ENCODE measurements around the gene ICAM2. TPM values are rescaled to one million over a fixed set of nuclear protein-coding genes. Genes with fewer than 3 reads are reported as not detected.
A peak's percentile ranks its signal among the peaks of the same experiment; 100 is the strongest.

Gene ICAM2
- total and polyA plus RNA-seq, 2 donors (not counting 3 experiments of a cell fraction or from before 2014, with no cell fraction given) = 586 to 2,377 TPM

DNA sequence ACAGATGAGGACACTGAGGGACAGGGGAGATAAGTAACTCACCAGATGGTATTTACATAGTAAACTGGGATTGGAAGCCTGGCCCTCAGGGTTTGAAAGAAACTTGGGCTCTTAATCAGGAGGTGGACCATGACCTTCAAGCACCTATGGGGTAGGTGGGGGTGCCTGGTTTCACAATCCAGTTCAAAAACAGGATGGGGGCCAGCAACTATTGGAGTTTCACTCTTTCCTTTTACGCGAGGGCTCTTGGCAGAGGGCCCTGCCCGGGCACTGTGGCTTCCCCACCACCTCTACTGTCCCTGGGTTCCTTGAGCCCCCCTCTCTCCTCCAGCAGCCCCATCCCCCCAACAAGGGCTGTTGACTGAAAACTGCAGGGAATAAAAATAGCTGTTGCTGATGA is 33.6 kb downstream of the ICAM2 start:
- dilution Hi-C loops (cut with MboI; ENCODE audit: extremely low pct_ligation_motif_present, low sequenced_read_pairs) = no loop called here
- POLR2A ChIA-PET = no interaction called here
- no peak overlapping the region for H3K4me2 ChIP-seq (ENCODE audit: insufficient read depth, low read length)

More for the DNA sequence above, 33.6 kb downstream of the ICAM2 start:
- FAIRE-seq (no peak), DNase-seq (ENCODE audit: low read depth, low spot score) (peak; percentile 63)
- H3K27ac ChIP-seq (ENCODE audit: insufficient read depth, low read depth, low read length) = no peak overlapping the region
- no peak overlapping the region for H3K9ac ChIP-seq (replicated peaks; ENCODE audit: extremely low read depth, insufficient read depth, low read length)
- H3K4me1 ChIP-seq (ENCODE audit: control insufficient read depth, extremely low read depth, insufficient read depth, low read length) = peaks cover 21% of the 10 kb centered on the region
- H2AFZ ChIP-seq (ENCODE audit: low read depth, low read length) = no peak overlapping the region
- no peaks in the 10 kb centered on the region for H3K36me3 ChIP-seq (ENCODE audit: control insufficient read depth in 2 of 2, extremely low read depth in 1 of 2, insufficient read depth in 2 of 2, low read length in 2 of 2)
- peaks cover 2% of the 10 kb centered on the region for H3K9me3 ChIP-seq (replicated peaks; ENCODE audit: control insufficient read depth, insufficient read depth, low read length)
- peaks cover under 1 to 4% of the 10 kb centered on the region in 2 experiments for H3K27me3 ChIP-seq (ENCODE audit: control insufficient read depth in 2 of 2, insufficient read depth in 2 of 2, low read length in 2 of 2)
- intact Hi-C loops (cut with micrococcal nuclease) = no loop called here
- H3K4me3 ChIP-seq (replicated peaks in 1 of 3; ENCODE audit: insufficient read depth in 1 of 3, low read depth in 1 of 3, low read length in 3 of 3) = no peak overlapping the region
- CTCF ChIA-PET = interaction anchor here (1.3 to 12.0 kb wide), 8 partner anchors 12 to 147 kb away, joined by 3 to 183 read pairs (median 6); partner anchors contain the start of gene GH1
- BruUV-seq (replicated peaks) = no TSS peak
- H3K79me2 ChIP-seq (ENCODE audit: control insufficient read depth, insufficient read depth, low read length) = no peaks in the 10 kb centered on the region
- TF ChIP-seq CTCF (IDR thresholded peaks at IDR 0.05; ENCODE audit: extremely low read depth in 1 of 2, insufficient read depth in 1 of 2, low read depth in 1 of 2, low read length in 2 of 2) (no peak), GATA2 (IDR thresholded peaks at IDR 0.05; ENCODE audit: insufficient read depth, insufficient read length, low read depth, low read length) (no peak), EZH2 (IDR thresholded peaks at IDR 0.05; ENCODE audit: borderline replicate concordance, low read depth, low read length, severe bottlenecking) (no peak), MAX (IDR thresholded peaks at IDR 0.05; ENCODE audit: insufficient read depth, insufficient read length) (no peak), POLR2AphosphoS5 (IDR thresholded peaks at IDR 0.05; ENCODE audit: insufficient read depth, low read depth, low read length) (no peak), JUN (IDR thresholded peaks at IDR 0.05; ENCODE audit: borderline replicate concordance, insufficient read depth, insufficient read length, low read depth) (no peak), FOS (IDR thresholded peaks at IDR 0.05; ENCODE audit: borderline replicate concordance, insufficient read depth, low read length) (no peak), MYC (IDR thresholded peaks at IDR 0.05; ENCODE audit: low read depth, low read length) (no peak), POLR2A (IDR thresholded peaks at IDR 0.05; ENCODE audit: low read depth, low read length) (no peak)
- H4K20me1 ChIP-seq (replicated peaks; ENCODE audit: control insufficient read depth, extremely low read depth, insufficient read depth, low read length) = no peaks in the 10 kb centered on the region
- no peaks in the 10 kb centered on the region for H3K9me1 ChIP-seq (replicated peaks; ENCODE audit: control insufficient read depth, extremely low read depth, insufficient read depth, low read length)
